Activated CD8-positive, alpha-beta memory T cell treated with anti-CD3 and anti-CD28 coated beads for 4 hours (primary cell): ENCODE results near the gene PNN.
A peak's percentile ranks its signal among the peaks of the same experiment; 100 is the strongest.

Experiments
- DNase-seq, 2 donors: peaks; one replicate each; pipeline ENCODE4 v3.0.0-alpha.2; 2020; ENCODE audit warnings: low read depth in 2 of 2

PNN gene

DNA sequence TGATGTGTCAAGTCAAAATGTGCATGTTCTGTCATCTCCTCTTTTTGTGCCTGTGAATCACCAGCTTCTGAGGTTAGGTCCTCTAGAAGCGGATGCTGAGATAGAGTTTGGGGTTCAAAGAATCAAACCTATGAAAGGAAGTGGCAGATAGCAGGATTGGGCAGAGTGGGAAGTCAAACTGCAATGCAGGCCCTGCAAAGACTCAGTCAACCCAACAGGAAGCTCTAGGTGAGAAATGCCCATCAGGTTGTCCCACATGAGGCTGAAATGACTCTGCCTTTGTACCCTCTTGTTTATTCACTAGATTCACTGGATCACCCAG lies 54.1 kb downstream of the PNN start:
- DNase-seq: peak; percentile 7 to 32

DNA sequence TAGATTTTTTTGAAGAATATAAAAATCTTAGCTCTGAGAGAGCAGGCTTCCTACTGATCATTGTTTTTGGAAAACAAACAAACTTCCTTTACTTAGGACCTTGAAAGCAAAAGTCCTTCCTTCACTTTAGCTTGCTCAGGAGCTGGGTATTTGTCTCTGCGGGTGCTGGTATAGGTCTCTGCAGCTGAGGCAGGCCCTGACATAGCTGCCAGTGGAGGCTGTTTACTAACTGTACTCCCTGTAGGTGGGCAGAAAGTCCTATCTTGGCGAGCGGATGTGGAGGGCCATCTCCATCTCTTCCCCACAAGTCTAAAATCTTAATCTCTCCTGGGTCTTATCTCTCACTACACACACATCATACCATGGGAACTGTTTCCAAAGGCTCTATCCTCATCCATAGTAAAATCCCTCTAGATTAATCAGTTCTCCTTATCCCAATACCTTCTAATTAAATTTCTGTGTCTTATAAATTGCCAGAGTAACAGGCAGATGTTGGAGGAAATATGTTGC lies 54.6 kb downstream of the PNN start:
- DNase-seq: no peak

- no peak for DNase-seq
These were observed 55.5 kb downstream of the PNN start for GRCh38 chr14:39230416-39231035.

- DNase-seq: peak in 1 of 2 donors; percentile 13
These were observed 56.9 kb downstream of the PNN start for GRCh38 chr14:39231751-39232553.
